Measurements from ENCODE around the gene REXO1. TPM values are rescaled to one million over a fixed set of nuclear protein-coding genes. Genes with fewer than 3 reads are reported as not detected.

The REXO1 gene
- polyA plus RNA-seq, 2 of the 4 experiments (the other 2 are of a cell fraction): 5.6 to 13.8 TPM

DNA sequence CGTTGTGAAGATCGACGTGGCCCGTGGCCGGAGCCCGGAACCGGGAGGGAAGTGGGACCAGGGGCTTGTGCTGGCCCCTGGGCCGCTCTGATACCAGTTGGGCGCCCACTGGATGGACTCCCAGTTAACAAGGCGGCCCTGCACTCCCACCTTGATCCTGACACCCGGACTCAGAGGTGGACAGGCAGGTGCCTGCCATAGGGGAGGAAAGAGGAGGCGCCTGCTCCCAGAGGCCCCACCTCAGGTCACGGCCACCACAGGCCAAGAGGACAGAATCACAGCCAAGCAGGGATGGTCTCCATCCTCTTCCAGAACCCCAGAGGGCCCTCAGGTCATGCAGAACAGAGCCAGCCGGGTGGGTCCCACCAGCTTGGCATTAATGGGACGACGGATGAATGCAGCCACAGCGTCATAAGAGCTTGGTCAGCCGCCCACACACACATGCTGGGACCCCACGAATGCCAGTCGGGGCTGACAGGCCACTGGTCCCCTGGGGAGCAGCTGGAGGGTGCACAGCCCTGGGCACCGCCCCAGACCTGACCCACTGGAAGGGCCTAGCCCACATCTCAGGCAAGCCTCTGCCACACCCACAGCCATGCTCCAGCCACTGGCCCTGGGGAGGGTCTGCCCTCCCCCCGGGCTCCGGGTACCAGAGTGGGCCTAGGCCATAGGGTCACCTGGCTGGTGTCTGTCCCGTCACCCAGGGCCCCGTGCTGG, 24.7 kb upstream of the REXO1 start:
- ChIA-PET POLR2A (no interaction called here), CTCF (no interaction called here)
- H3K4me2 ChIP-seq: no peak overlapping the region; the same call in 2 of the 3 replicates
- H3K4me3 ChIP-seq: no peak overlapping the region
- no peaks in the 10 kb centered on the region for H3K9me3 ChIP-seq
- no peak for ATAC-seq
- WGBS (ENCODE audit: missing lambda C conversion rate): 98% methylated on average over 5 of the region's 25 CpGs
- TF ChIP-seq HOXB5 (CRISPR knock-in tag; IDR thresholded peaks at IDR 0.05) (no peak), POLR2A (IDR thresholded peaks at IDR 0.05; ENCODE audit: low read length) (no peak), RAD21 (conservative IDR thresholded peaks at IDR 0.05 in 1 of 2, IDR thresholded peaks at IDR 0.05 in 1 of 2) (no peak), PHF8 (IDR thresholded peaks at IDR 0.05; ENCODE audit: borderline replicate concordance, low read depth) (no peak), BHLHE40 (IDR thresholded peaks at IDR 0.05; ENCODE audit: low read depth, low read length) (no peak), MYC (IDR thresholded peaks at IDR 0.05; ENCODE audit: borderline replicate concordance, low read length) (no peak), ZC3H11A (IDR thresholded peaks at IDR 0.05) (no peak), HDAC2 (IDR thresholded peaks at IDR 0.05) (no peak), GATA3 (IDR thresholded peaks at IDR 0.05; ENCODE audit: borderline replicate concordance) (no peak), RCOR1 (IDR thresholded peaks at IDR 0.05; ENCODE audit: low read depth, low read length) (no peak), EP300 (IDR thresholded peaks at IDR 0.05) (no peak), EHF (CRISPR knock-in tag; IDR thresholded peaks at IDR 0.05) (no peak)
- TF ChIP-seq, protein P1, sequence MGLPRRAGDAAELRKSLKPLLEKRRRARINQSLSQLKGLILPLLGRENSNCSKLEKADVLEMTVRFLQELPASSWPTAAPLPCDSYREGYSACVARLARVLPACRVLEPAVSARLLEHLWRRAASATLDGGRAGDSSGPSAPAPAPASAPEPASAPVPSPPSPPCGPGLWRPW (IDR thresholded peaks at IDR 0.05): no peak
- TF ChIP-seq, protein P2, sequence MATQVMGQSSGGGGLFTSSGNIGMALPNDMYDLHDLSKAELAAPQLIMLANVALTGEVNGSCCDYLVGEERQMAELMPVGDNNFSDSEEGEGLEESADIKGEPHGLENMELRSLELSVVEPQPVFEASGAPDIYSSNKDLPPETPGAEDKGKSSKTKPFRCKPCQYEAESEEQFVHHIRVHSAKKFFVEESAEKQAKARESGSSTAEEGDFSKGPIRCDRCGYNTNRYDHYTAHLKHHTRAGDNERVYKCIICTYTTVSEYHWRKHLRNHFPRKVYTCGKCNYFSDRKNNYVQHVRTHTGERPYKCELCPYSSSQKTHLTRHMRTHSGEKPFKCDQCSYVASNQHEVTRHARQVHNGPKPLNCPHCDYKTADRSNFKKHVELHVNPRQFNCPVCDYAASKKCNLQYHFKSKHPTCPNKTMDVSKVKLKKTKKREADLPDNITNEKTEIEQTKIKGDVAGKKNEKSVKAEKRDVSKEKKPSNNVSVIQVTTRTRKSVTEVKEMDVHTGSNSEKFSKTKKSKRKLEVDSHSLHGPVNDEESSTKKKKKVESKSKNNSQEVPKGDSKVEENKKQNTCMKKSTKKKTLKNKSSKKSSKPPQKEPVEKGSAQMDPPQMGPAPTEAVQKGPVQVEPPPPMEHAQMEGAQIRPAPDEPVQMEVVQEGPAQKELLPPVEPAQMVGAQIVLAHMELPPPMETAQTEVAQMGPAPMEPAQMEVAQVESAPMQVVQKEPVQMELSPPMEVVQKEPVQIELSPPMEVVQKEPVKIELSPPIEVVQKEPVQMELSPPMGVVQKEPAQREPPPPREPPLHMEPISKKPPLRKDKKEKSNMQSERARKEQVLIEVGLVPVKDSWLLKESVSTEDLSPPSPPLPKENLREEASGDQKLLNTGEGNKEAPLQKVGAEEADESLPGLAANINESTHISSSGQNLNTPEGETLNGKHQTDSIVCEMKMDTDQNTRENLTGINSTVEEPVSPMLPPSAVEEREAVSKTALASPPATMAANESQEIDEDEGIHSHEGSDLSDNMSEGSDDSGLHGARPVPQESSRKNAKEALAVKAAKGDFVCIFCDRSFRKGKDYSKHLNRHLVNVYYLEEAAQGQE (IDR thresholded peaks at IDR 0.05): no peak
- TF ChIP-seq, protein P3, sequence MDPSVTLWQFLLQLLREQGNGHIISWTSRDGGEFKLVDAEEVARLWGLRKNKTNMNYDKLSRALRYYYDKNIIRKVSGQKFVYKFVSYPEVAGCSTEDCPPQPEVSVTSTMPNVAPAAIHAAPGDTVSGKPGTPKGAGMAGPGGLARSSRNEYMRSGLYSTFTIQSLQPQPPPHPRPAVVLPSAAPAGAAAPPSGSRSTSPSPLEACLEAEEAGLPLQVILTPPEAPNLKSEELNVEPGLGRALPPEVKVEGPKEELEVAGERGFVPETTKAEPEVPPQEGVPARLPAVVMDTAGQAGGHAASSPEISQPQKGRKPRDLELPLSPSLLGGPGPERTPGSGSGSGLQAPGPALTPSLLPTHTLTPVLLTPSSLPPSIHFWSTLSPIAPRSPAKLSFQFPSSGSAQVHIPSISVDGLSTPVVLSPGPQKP (IDR thresholded peaks at IDR 0.05; ENCODE audit: low read depth, low read length): no peak
- peaks cover 14% of the 10 kb centered on the region for H3K4me1 ChIP-seq
- no peak overlapping the region; a peak in 1 of 6 replicates for H3K27ac ChIP-seq
- FAIRE-seq: no peak
- no peak for DNase-seq (ENCODE audit: low read depth in 1 of 2, low spot score in 1 of 2)

DNA sequence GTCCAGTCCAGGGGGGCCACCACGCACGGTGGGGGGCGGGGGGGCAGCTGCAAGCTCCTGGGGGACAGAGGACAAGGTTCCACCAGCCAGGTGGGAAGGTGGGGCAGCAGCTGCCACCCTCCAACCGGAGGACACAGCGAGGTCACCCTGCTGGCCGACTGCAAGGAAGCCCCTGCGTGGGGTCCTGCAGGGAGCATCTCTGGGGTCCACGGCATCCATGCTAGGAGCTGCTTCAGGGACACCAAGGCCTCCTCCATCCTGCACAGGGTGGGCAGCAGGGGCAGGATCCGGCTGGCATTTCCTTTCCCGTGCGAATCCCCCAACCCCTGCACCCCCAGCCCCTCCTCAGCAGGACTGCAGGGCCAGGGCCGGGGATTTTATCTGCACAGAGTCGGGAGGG, 23.3 kb upstream of the REXO1 start:
- FAIRE-seq (no peak), ATAC-seq (no peak), DNase-seq (ENCODE audit: low read depth in 1 of 2, low spot score in 1 of 2) (no peak)
- 96% methylated on average over 5 of the region's 13 CpGs for WGBS (ENCODE audit: missing lambda C conversion rate)
- Histone ChIP-seq H3K4me2 (no peak overlapping the region), H3K4me3 (no peak overlapping the region), H3K4me1 (peaks cover 14% of the 10 kb centered on the region), H3K27ac (no peak overlapping the region), H3K9me3 (no peaks in the 10 kb centered on the region)
- POLR2A ChIA-PET: no interaction called here
- no peak for TF ChIP-seq NFE2L2 (conservative IDR thresholded peaks at IDR 0.05; ENCODE audit: low read length)
- no peak for TF ChIP-seq TP53 (CRISPR knock-in tag; IDR thresholded peaks at IDR 0.05)
- TF ChIP-seq EP300 (IDR thresholded peaks at IDR 0.05): no peak
- TF ChIP-seq MYC (IDR thresholded peaks at IDR 0.05; ENCODE audit: borderline replicate concordance, low read length): no peak
- no peak for TF ChIP-seq CBX8 (IDR thresholded peaks at IDR 0.05)
- TF ChIP-seq, protein P4, sequence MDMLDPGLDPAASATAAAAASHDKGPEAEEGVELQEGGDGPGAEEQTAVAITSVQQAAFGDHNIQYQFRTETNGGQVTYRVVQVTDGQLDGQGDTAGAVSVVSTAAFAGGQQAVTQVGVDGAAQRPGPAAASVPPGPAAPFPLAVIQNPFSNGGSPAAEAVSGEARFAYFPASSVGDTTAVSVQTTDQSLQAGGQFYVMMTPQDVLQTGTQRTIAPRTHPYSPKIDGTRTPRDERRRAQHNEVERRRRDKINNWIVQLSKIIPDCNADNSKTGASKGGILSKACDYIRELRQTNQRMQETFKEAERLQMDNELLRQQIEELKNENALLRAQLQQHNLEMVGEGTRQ (IDR thresholded peaks at IDR 0.05): no peak
- no peak for TF ChIP-seq CBX2 (IDR thresholded peaks at IDR 0.05; ENCODE audit: borderline replicate concordance, low read depth)
- TF ChIP-seq HOXB13 (CRISPR knock-in tag; IDR thresholded peaks at IDR 0.05; ENCODE audit: low read depth): no peak
- CTCF ChIA-PET: no interaction called here

All from A549 (cell line).